ENCODE data around the gene ZMYND11. TPM values are rescaled to one million over a fixed set of nuclear protein-coding genes. Genes with fewer than 3 reads are reported as not detected.

ZMYND11 gene
- total and polyA plus RNA-seq, 2 of the 13 experiments (the other 11 are each of a cell fraction or from before 2014, with no cell fraction given) = 17.5 to 38.7 TPM

- TF ChIP-seq ZBTB40 (IDR thresholded peaks at IDR 0.05) (no peak), ZBTB40 (CRISPR knock-in tag; IDR thresholded peaks at IDR 0.05) (peak; percentile 44; the same call in 1 of the 2 replicates), RBM39 (IDR thresholded peaks at IDR 0.05; ENCODE audit: low read depth, low read length, poor library complexity, severe bottlenecking) (peak; percentile 67), ZNF616 (CRISPR knock-in tag; IDR thresholded peaks at IDR 0.05; ENCODE audit: low read depth) (no peak), PATZ1 (CRISPR knock-in tag; IDR thresholded peaks at IDR 0.05) (peak; percentile 67), YEATS4 (CRISPR knock-in tag; IDR thresholded peaks at IDR 0.05; ENCODE audit: borderline replicate concordance) (peak; percentile 56; the same call in 1 of the 2 replicates), RBFOX2 (IDR thresholded peaks at IDR 0.05; ENCODE audit: low read depth, low read length) (peak; percentile 77), NFIB (CRISPR knock-in tag; IDR thresholded peaks at IDR 0.05; ENCODE audit: borderline replicate concordance) (no peak), ZBTB39 (CRISPR knock-in tag; IDR thresholded peaks at IDR 0.05) (0 out of 2 replicates have a peak, but pooled peaks have one; percentile 78), MBD4 (IDR thresholded peaks at IDR 0.05; ENCODE audit: borderline replicate concordance, low read length) (no peak), ZNF761 (CRISPR knock-in tag; conservative IDR thresholded peaks at IDR 0.05) (0 out of 2 replicates have a peak, but pooled peaks have one; percentile 70), CHCHD3 (CRISPR knock-in tag; IDR thresholded peaks at IDR 0.05) (0 out of 2 replicates have a peak, but pooled peaks have one; percentile 32)
Observed at GRCh38 chr10:135601-136464, 578 bp downstream of the ZMYND11 start (continued).

Measured in HepG2 (cell line).